WTC11 (cell line): Measurements from ENCODE around the gene NOSTRIN. TPM values are rescaled to one million over a fixed set of nuclear protein-coding genes. Genes with fewer than 3 reads are reported as not detected.
"Not testable (repeated sequence)": the region's sequence is repeated elsewhere in the genome, so short reads cannot be mapped to it uniquely, and the experiment has no call there.

Experiments used
- ATAC-seq: fragments of 200-7000 bp; cut with Tn5 transposase; 2 replicates; pipeline ENCODE4 v1.10.0; 2021; ENCODE audit warnings: mild to moderate bottlenecking, moderate library complexity
- CTCF ChIA-PET: fragments of 300-600 bp; sonication (Branson Sonifier 250); formaldehyde crosslinking; loops from one replicate; lab custom pipeline; 2021; ENCODE audit warnings: antibody characterized with exemption; lab: Charles Lee
- POLR2A ChIA-PET: fragments of 350-600 bp; sonication (Branson Sonifier 250); formaldehyde crosslinking; loops from one replicate; lab custom pipeline; 2021; ENCODE audit warnings: antibody characterized with exemption; lab: Charles Lee
- DNase-seq: peaks from one replicate; pipeline ENCODE4 v3.0.0; 2021; ENCODE audit warnings: low spot score
- H3K27ac Mint-ChIP-seq: 2 replicates; pipeline ENCODE4 v1.8.0; 2021; ENCODE audit warnings: mixed read lengths
- H3K27me3 Mint-ChIP-seq: 2 replicates; pipeline ENCODE4 v1.8.0; 2021; ENCODE audit warnings: low read depth, mild to moderate bottlenecking, moderate library complexity, mixed read lengths
- H3K36me3 Mint-ChIP-seq: 2 replicates; pipeline ENCODE4 v1.8.0; 2021; ENCODE audit warnings: mixed read lengths
- H3K4me1 Mint-ChIP-seq: 2 replicates; pipeline ENCODE4 v1.8.0; 2022; ENCODE audit warnings: mixed read lengths
- H3K4me3 Mint-ChIP-seq: 2 replicates; pipeline ENCODE4 v1.8.0; 2021; ENCODE audit warnings: mild to moderate bottlenecking, moderate library complexity, mixed read lengths
- H3K9me3 Mint-ChIP-seq: 2 replicates; pipeline ENCODE4 v1.8.0; 2021; ENCODE audit warnings: mixed read lengths
- AFF4 ChIP-seq: sonication (generic); formaldehyde crosslinking; IDR thresholded peaks from 2 replicates; pipeline ENCODE4 v1.8.1; 2023; ENCODE audit warnings: mild to moderate bottlenecking, missing genetic modification reagents, borderline replicate concordance
- ERG ChIP-seq: fragments of 250-450 bp; sonication (Bioruptor Pico); IDR thresholded peaks from 2 replicates; pipeline ENCODE4 v1.8.0; 2021; ENCODE audit warnings: mild to moderate bottlenecking
- FOXJ3 ChIP-seq: sonication (generic); formaldehyde crosslinking; IDR thresholded peaks from 2 replicates; pipeline ENCODE4 v1.9.0; 2021; ENCODE audit warnings: missing genetic modification reagents, mild to moderate bottlenecking, borderline replicate concordance
- JAZF1 ChIP-seq: fragments of 250-450 bp; sonication (Bioruptor Pico); IDR thresholded peaks from 2 replicates; pipeline ENCODE4 v1.9.0; 2021; ENCODE audit warnings: moderate library complexity, mild to moderate bottlenecking, inconsistent platforms
- KAT7 ChIP-seq: sonication (generic); formaldehyde crosslinking; IDR thresholded peaks from 2 replicates; pipeline ENCODE4 v1.8.1; 2023; ENCODE audit warnings: missing genetic modification reagents, mild to moderate bottlenecking, borderline replicate concordance
- NFE2L1 ChIP-seq: sonication (generic); formaldehyde crosslinking; IDR thresholded peaks from 2 replicates; pipeline ENCODE4 v1.8.1; 2023; ENCODE audit warnings: missing genetic modification reagents
- NFYB ChIP-seq: sonication (generic); formaldehyde crosslinking; conservative IDR thresholded peaks from 2 replicates; pipeline ENCODE4 v1.8.0; 2022; ENCODE audit warnings: low read depth, missing genetic modification reagents
- SMAD3 ChIP-seq: sonication (generic); formaldehyde crosslinking; IDR thresholded peaks from 2 replicates; pipeline ENCODE4 v1.8.0; 2022; ENCODE audit warnings: missing genetic modification reagents, mild to moderate bottlenecking, borderline replicate concordance
- SMAD4 ChIP-seq: sonication (generic); formaldehyde crosslinking; IDR thresholded peaks from 2 replicates; pipeline ENCODE4 v1.8.0; 2022; ENCODE audit warnings: mild to moderate bottlenecking, missing genetic modification reagents
- SOX15 ChIP-seq: fragments of 250-450 bp; sonication (Bioruptor Pico); IDR thresholded peaks from 2 replicates; pipeline ENCODE4 v1.9.0; 2021; ENCODE audit warnings: mild to moderate bottlenecking
- ZBTB21 ChIP-seq: sonication (generic); formaldehyde crosslinking; IDR thresholded peaks from 2 replicates; pipeline ENCODE4 v1.8.1; 2023; ENCODE audit warnings: mild to moderate bottlenecking, missing genetic modification reagents, borderline replicate concordance
- total RNA-seq: library from RNA; stranded (reverse); gene quantifications from 3 replicates; pipeline ENCODE4 v1.2.3, GENCODE V29; 2021

Gene NOSTRIN
- total RNA-seq, 1 experiment from 2014 or later = 0.22 TPM

- no peak for TF ChIP-seq NFE2L1
- TF ChIP-seq SMAD4 (CRISPR knock-in tag) = no peak
Observed at GRCh38 chr2:168855601-168856000, 53.2 kb downstream of the NOSTRIN start (continued).

GRCh38 chr2:168858146-168858545 is 55.7 kb downstream of the NOSTRIN start:
- H3K4me3 Mint-ChIP-seq = no peak overlapping the region
- DNase-seq = no peak
- CTCF ChIA-PET = no interaction called here
- peaks cover 19% of the 10 kb centered on the region for H3K4me1 Mint-ChIP-seq
- H3K27me3 Mint-ChIP-seq = no peaks in the 10 kb centered on the region
- H3K9me3 Mint-ChIP-seq = peaks cover 6% of the 10 kb centered on the region
- POLR2A ChIA-PET = no interaction called here
- no peak overlapping the region for H3K27ac Mint-ChIP-seq
- no peak for TF ChIP-seq FOXJ3
- TF ChIP-seq AFF4 = no peak
- TF ChIP-seq NFYB (CRISPR knock-in tag) = no peak
- TF ChIP-seq SMAD3 (CRISPR knock-in tag) = no peak
- TF ChIP-seq SOX15 (CRISPR knock-in tag) = no peak
- TF ChIP-seq KAT7 = no peak
- TF ChIP-seq JAZF1 (CRISPR knock-in tag) = no peak
- no peak for TF ChIP-seq ERG (CRISPR knock-in tag)
- no peak for TF ChIP-seq ZBTB21 (CRISPR knock-in tag)
- no peak for ATAC-seq
- H3K36me3 Mint-ChIP-seq = peaks cover 10% of the 10 kb centered on the region

GRCh38 chr2:168867164-168867563 is 64.7 kb downstream of the NOSTRIN start:
- H3K4me1 Mint-ChIP-seq, DNase-seq, H3K4me3 Mint-ChIP-seq, H3K27me3 Mint-ChIP-seq, H3K27ac Mint-ChIP-seq, POLR2A ChIA-PET, ATAC-seq, CTCF ChIA-PET: not testable (repeated sequence)
- peaks cover 18% of the 10 kb centered on the region for H3K9me3 Mint-ChIP-seq
- peaks cover 53% of the 10 kb centered on the region for H3K36me3 Mint-ChIP-seq

GRCh38 chr2:168870369-168870768 is 67.9 kb downstream of the NOSTRIN start:
- peaks cover 18% of the 10 kb centered on the region for H3K9me3 Mint-ChIP-seq
- H3K27ac Mint-ChIP-seq, POLR2A ChIA-PET, H3K27me3 Mint-ChIP-seq, CTCF ChIA-PET, H3K4me1 Mint-ChIP-seq, H3K4me3 Mint-ChIP-seq, DNase-seq, ATAC-seq: not testable (repeated sequence)
- peaks cover 55% of the 10 kb centered on the region for H3K36me3 Mint-ChIP-seq

- POLR2A ChIA-PET, DNase-seq, H3K4me1 Mint-ChIP-seq, CTCF ChIA-PET, H3K27ac Mint-ChIP-seq, H3K27me3 Mint-ChIP-seq, H3K4me3 Mint-ChIP-seq, ATAC-seq: not testable (repeated sequence)
- Mint-ChIP-seq H3K9me3 (peaks cover 18% of the 10 kb centered on the region), H3K36me3 (peaks cover 53% of the 10 kb centered on the region)
Observed at GRCh38 chr2:168870824-168871223, 68.4 kb downstream of the NOSTRIN start.
